Globus pallidus (tissue), 1 donor: Measurements from ENCODE around the gene LIN7B.
A peak's percentile ranks its signal among the peaks of the same experiment; 100 is the strongest.
"Not testable (repeated sequence)": the region's sequence is repeated elsewhere in the genome, so short reads cannot be mapped to it uniquely, and the experiment has no call there.

Experiments
- DNase-seq: peaks from one replicate; pipeline ENCODE4 v3.0.0-alpha.2; 2015; ENCODE audit warnings: low spot score

The LIN7B gene

DNA sequence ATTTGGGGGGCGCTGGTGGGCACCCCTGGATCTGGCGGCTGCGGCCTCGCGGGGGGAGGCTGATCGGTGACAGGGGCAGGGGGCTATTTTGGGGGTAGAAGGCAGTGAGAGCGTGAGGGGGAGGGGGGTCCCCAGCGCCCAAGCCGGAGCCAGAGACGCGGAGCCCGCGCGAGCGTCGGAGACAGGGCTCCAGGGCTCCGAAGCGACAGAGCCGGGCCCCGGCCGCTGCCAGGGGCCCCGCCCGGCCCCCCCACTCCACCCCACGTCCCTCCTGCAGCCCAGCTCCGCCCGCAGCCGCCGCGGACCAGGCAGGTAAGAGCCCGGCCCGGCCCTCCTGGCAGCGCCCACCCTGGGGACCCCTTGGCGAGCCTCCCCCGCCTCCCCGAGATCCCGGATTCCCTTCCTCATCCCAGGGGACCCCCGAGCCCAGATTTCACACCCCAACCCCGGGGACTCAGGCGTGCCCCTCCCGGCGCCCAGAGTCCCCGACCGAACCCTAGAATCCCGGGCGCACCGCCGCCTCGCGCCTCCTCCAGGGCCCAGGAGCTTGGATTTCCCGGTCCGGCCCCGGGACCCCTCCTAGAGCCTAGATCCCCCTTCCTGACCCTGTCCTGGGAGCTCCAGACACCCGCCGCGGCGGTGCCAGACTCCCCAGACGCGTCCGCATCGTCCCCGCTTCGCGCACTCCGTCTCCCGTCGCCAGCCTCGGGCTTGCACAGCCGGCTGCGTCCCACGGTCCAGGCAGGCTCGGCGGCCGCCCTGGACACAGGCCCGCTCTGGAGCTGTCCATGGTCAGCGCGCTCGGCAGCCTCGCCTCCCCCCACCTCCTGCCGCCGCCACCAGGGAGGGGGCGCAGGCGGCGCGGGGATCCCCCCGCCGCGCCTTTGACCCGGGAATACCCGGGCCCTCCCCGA lies 5.5 kb downstream of the LIN7B start, which contains the start of gene PPFIA3:
TSS of gene PPFIA3 (plus strand) at position 134 of the 914 bp plus-strand sequence. CDS start 8,330 bp downstream, outside the sequence.
- DNase-seq: no peak

DNA sequence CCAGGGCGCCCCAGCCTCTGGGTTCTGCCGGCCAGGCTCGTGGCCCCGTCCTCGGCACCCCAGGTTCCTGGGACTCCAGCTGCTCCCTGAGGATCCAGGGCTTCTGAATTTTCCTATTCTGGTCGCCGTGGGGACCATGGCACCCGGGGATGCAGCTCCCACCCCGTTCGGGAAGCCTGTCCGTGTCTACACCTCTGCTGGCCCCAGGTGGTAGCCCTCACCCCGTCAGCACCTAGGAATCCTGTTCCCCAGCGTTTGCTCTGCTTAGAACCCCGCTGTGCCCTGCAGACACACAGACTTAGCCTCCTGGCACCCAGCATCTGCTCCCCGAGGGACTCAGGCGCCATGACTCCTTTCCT lies 6.1 kb downstream of the LIN7B start:
- DNase-seq: no peak

DNA sequence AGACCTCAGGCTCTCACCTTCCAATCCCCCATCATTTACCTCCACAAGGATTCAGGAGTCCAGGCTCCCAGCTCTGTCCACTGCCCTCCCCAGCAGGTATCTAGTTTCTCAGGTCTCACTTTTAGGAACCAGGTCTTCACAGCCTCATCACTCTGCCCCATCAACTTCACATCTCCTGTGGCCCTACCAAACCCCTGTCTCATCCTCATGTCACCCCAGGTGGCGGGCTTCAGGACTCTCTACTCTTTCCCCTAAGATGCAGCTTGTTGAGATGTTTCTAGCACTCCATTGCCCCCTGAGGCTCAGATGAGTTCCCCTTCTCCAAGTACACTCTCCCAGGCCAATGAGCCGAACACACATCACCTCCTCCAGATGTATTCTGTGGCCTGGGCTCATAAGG lies 6.7 kb downstream of the LIN7B start:
- DNase-seq: no peak

DNA sequence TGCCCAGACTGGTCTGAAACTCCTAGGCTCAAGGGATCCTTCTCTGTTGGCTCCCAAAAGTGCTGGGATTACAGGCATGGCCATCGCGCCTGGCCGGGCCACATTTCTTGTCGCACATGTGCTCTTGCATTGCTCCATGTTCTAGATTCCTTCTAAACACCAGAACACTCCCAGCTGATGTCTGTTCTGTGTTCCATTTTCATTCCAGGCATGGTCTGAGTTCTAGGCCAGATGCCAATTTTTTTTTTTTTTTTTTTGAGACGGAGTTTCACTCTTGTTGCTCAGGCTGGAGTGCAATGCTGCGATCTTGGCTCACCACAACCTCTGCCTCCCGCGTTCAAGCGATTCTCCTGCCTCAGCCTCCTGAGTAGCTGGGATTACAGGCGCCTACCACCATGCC lies 7.7 kb downstream of the LIN7B start:
- DNase-seq: not testable (repeated sequence)

DNA sequence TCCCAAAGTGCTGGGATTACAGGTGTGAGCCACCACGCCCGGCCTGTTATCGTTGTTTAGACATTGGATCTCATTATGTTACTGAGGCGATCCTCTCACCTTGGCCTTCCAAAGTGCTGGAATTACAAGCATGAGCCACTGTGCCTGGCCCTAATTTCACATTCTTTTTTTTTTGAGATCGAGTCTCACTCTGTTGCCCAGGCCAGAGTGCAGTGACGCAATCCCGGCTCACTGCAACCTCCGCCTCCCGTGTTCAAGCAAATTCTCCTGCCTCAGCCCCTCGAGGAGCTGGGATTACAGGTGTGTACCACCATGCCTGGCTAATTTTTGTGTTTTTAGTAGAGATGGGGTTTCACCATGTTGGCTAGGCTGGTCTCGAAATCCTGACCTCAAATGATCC lies 9.1 kb downstream of the LIN7B start:
- not testable (repeated sequence) for DNase-seq

DNA sequence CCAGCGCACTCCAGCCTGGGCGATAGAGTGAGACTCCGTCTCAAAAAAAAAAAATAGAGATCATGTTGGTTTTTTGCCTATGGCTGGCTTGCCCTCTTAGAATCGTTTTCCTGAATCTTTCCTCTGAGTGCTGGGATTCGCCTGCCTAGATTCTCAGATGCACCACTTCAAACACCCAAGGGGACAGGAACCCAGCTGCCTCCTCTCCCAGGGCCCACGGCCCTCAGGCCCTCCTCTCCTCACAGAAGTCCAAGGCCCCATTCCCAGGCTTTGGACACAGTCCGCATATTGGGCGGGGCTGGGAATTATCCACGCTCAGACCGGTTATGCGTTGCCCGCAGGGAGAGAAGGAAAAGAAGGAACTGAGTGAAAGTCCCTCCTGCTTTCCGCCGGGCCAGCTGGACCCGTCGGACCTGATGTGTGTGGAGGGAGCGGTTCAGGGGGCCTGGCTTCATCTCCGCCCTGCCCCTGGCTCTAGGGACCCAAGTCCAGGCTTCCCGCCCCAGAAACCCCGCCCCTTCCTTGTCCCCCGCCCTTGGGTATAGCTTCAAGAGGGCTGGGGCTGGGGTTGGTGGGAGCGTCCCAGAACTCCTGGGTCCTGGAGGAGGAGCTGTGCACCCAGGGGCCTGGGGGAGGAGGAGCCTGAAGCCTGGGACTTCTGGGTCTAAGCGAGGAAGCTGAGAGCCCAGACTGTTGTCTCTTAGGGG lies 11.0 kb downstream of the LIN7B start:
- no peak for DNase-seq

DNA sequence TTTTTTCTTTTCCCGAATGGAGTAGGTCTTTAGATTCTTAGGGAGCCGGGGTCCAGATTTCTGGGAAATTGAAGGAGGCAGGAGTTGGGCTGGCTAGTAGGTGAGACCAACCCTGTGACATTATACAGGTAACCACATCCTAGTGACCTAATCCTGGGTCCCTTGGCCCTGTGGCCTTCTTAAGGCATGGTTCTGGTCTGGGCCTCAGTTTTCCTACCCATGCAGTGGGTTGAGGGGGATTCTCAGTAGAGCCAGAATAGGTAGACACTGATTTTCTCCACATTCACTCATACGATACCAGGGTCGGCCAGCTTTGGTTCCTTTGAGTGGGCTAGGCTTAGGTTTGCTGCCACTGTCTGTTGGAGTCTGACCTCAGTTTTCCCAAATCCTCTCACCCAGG lies 12.4 kb downstream of the LIN7B start:
- no peak for DNase-seq

DNA sequence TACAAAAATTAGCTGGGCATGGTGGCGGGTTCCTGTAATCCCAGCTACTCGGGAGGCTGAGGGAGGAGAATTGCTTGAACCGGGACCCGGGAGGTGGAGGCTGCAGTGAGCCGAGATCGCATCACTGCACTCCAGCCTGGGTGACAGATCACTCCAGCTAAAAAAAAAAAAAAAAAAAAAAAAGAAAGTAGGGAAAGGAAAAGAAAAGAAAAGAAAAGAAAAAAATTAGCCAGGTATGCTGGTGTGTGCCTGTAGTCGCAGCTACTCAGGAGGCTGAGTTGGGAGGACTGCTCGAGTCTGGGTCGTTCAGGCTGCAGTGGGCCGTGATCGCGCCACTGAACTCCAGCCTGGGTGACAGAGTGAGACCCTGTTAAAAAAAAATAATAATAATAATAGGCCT lies 13.1 kb downstream of the LIN7B start:
- DNase-seq: not testable (repeated sequence)

DNA sequence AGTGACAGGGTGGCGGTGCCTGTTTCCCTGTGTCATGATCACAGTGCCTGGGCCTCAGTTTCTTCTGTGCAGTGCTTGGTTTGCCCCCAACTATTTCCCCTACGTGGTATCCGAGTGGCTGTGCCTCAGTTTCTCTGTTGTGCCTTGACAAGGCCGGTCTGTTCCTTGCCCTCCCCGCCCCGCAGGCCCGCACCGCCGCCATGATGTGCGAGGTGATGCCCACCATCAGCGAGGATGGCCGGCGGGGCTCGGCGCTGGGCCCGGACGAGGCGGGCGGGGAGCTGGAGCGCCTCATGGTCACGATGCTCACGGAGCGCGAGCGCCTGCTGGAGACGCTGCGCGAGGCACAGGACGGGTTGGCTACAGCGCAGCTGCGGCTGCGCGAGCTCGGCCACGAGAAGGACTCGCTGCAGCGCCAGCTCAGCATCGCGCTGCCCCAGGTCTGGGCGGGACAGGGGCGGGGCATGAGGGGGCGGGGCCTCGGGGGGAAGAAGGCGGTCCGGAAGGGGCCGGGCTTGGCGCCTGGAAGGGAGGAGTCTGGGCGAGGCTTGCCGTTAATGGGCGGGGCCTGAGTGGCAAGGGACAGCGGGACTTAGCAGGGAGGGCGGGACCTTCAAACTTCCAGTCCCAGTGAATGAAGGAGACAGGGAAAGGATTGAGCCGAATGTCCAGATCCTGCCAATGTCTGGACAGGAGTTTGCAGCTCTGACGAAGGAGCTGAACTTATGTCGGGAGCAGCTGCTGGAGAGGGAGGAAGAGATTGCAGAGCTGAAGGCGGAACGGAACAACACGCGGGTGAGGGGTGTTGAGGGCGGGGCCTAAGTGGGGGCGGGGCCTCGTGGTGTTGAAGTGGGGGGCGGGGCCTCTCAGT lies 13.7 kb downstream of the LIN7B start:
- DNase-seq: peak; percentile 97

DNA sequence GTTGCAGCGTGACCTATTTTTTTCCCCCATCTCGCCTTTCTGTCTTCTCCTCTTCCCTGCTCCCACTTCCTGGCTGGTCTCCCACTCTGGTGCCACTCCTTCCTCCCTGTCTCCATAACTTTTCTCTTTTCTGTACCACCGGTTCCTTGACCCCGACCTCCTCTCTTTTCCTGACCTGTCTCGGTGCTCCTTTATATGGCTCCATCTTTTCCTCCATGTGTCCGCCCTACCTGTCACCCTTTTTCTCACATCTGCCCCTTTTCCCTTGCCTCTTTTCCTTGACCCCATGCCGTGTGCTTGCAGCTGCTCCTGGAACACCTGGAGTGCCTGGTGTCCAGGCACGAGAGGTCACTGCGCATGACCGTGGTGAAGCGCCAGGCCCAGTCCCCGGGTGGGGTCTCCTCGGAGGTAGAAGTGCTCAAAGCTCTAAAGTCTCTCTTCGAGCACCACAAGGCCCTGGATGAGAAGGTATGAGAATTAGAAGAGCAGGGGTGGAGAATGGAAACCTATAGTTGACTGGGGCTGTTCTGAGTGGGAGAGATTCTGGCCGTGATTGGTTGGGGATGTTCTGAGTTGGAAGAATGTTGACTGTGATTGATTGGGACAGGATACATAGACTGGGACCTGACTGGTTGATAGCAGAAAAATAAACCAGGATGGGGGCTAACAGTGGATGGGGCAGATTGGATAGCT lies 14.5 kb downstream of the LIN7B start:
- DNase-seq: no peak

DNA sequence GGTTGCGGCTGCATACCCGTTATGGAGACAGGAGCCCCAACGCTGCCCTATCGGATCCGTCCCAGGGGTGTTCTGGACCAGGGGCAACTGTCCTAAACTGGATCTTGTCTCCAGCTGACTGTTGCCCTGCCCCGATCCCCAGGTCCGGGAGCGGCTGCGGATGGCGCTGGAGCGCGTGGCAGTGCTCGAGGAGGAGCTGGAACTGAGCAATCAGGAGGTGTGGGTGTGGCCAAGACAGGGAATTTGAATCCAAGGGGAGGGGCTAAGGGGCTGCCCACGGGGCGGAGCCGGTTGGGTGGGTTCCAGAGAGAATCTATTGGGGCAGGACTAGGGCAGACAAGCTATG lies 15.0 kb downstream of the LIN7B start:
- no peak for DNase-seq

DNA sequence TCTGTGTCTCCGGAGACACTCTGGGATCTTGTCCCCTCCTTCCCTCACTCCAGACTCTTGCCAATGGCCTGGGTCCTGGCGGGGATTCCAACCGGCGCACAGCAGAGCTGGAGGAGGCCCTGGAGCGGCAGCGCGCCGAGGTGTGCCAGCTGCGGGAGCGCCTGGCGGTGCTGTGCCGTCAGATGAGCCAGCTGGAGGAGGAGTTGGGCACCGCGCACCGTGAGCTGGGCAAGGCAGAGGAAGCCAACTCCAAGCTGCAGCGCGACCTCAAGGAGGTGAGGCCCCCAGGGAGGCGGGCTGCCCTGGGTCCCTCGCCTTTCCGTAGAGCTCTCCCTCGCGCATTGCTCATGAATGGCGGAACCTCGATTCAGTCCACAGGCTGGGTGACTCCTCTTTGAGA lies 16.2 kb downstream of the LIN7B start:
- no peak for DNase-seq

DNA sequence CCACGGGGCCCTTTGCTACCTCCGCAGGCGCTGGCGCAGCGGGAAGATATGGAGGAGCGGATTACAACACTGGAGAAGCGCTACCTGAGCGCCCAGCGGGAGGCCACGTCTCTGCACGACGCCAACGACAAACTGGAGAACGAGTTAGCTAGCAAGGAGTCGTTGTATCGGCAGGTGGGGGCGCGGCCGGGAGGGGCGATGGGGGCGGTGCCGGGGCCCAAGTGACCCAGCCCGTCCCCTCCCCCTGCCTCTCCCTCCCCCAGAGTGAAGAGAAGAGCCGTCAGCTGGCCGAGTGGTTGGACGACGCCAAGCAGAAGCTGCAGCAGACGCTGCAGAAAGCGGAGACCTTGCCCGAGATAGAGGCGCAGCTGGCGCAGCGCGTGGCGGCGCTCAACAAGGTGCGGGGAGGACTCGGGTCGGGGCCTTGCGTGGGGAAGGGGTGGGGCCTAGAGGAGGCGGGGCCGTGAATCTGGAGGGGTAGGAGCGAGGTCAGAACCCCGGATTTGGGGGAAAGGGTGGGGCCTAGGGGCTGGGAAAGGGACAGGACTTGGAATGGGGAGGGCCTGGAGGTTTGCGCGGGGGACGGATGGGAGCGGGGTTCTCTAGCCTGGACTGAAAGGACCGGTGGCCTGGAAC lies 18.9 kb downstream of the LIN7B start:
- no peak for DNase-seq

DNA sequence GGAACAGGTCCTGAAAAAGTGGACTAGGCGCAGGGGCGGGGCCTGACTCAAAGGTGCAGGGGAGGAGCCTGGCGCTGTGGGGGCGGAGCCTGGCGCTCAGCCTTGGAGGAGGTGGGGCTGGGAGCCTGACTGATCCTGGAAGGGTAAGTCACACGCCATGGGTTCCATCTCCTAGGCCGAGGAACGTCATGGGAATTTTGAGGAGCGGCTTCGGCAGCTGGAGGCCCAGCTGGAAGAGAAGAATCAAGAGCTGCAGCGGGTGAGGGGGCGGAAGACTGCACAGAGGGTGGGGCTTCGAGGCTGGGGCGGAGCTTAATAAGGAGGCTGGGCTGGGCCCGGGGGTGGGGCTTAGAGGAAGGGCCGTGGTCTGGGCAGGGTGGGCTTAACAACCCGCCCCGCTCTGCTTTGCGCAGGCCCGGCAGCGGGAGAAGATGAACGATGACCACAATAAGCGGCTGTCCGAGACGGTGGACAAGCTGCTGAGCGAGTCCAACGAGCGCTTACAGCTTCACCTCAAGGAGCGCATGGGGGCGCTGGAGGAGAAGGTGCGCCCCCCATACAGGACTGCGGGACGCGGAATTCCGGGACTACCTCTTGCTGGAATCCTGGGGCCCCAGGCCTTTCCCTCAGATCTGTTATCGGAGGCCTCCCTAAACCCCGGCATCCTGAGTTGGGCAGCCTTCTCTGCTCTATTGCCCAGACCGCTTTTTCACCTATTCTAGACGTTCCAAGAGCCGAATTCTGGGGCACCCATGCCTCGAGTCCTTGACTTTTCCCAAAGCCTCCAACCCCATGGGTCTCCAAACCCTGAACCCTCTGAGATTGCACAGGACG lies 19.7 kb downstream of the LIN7B start:
- DNase-seq: no peak

DNA sequence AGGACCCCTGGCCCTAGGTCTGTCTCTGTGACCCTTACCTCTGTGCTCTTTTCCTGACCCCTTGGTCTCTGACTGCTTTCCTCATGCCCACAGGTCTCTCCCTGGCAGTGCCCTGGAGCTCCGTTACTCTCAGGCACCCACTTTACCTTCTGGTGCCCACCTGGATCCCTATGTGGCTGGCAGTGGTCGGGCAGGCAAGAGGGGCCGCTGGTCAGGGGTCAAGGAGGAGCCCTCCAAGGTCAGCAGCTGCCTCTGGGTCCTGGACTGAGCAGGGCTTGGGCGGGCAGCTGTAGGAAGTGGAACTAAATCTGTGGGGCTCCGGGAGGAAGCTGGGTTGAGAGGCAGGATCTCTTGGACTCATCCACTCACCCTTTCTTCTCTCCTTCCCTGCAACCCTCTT lies 21.5 kb downstream of the LIN7B start:
- no peak for DNase-seq

DNA sequence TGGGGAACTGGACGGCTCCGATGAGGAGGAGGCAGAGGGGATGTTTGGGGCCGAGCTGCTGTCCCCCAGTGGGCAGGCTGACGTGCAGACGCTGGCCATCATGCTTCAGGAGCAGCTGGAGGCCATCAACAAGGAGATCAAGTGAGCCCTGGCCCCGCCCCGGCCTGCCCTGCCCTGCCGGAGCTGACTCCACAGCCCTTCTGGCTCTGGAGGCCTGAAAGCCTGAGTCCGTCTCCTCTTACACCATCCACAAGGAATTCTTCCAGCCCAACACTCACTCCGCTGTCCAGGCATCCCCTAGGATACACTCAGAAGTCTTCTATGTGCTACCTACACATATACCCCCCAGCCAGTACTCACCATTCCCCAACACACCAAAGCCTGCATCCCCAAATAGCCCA lies 22.6 kb downstream of the LIN7B start:
- no peak for DNase-seq

DNA sequence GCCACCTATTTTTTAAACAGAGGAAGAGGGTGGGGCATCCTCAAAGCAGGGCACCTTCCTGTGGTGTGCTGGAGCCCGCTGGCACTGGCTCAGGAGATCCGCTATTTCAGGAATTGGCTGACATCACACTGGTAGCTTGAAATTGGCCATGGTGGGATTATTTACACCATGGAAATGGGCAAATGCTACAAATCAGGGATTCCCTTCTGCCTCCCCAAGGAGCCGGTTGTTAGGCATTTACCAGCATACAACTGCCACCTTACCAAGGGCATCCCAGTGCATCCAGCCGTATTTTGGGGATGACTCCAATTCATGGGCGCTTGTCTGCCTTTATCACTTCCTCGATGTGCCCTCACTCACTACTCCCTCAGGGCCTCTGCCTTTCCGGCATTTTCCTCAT lies 26.8 kb downstream of the LIN7B start:
- DNase-seq: no peak

DNA sequence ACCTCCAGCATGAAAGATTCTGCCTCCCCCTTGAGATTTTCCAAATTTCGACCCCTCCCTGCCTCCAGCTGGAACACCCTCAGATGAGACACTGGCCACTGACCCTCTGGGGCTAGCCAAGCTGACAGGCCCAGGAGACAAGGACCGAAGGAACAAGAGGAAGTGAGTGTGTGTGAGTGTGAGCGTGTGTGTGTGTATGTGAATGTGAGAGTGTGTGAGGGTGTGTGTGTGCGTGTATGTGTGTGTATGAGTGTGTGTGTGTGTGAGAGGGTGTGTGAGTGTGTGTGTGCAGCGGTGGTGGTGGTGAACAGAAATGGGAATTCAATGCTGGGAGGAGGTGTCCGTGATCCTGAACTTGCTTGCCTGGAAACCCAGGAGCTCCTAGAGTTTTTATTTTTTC lies 27.2 kb downstream of the LIN7B start:
- no peak for DNase-seq

DNA sequence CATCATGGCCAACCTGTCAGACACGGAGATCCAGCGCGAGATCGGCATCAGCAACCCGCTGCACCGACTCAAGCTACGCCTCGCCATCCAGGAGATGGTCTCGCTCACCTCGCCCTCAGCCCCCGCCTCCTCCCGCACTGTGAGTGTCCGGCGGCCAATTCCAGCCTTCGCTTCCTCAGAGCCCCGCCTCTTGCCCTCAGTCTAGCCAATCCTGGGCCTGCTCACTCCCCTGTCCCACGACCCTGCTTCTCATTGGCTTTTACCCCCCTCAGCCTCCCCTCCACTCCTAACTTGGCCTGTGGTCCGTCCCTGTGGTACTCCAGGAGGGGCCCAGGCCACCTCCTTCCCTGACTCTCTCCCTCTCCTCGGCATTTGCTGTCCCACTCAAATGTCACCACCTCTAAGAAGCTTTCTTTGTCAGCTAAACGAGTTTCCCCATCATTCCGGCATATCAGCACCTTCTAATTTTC lies 28.7 kb downstream of the LIN7B start:
- peak; percentile 89 for DNase-seq
